ENCODE data around the gene ISG20.

GRCh38 chr15:88703533-88703932 lies 64.7 kb downstream of the ISG20 start:
- TF ChIP-seq CTCF (conservative IDR thresholded peaks at IDR 0.05 in 1 of 2, IDR thresholded peaks at IDR 0.05 in 1 of 2; ENCODE audit: extremely low read depth in 1 of 2, insufficient read depth in 1 of 2, low read depth in 1 of 2, low read length in 2 of 2) (no peak), EZH2 (IDR thresholded peaks at IDR 0.05; ENCODE audit: borderline replicate concordance, low read length) (no peak)

Measured in mammary epithelial cell (primary cell).